PC-3 (cell line): ENCODE data around the gene LRP1B. TPM values are rescaled to one million over a fixed set of nuclear protein-coding genes. Genes with fewer than 3 reads are reported as not detected.
A peak's percentile ranks its signal among the peaks of the same experiment; 100 is the strongest.

Source experiments
- ATAC-seq: fragments of 200-7000 bp; cut with Tn5 transposase; 2 replicates; pipeline ENCODE4 v1.9.1; 2020; ENCODE audit warnings: mild to moderate bottlenecking, moderate library complexity
- BruUV-seq: library from RNA; stranded (reverse); fragments of 400-500 nt; replicated peaks from 2 replicates; lab custom pipeline; 2021; lab: Mats Ljungman, UMichigan
- CTCF ChIA-PET: fragments of 300-600 bp; sonication (Branson Sonifier 250); formaldehyde crosslinking; loops from one replicate; lab custom pipeline; 2022; ENCODE audit warnings: antibody characterized with exemption; lab: Charles Lee
- POLR2A ChIA-PET: fragments of 300-600 bp; sonication (Branson Sonifier 250); formaldehyde crosslinking; loops from one replicate; lab custom pipeline; 2022; ENCODE audit warnings: antibody characterized with exemption; ENCODE audit not compliant: unreplicated experiment; lab: Charles Lee
- DNase-seq: peaks from one replicate; pipeline ENCODE4 v3.0.0-alpha.2; 2015
- H2AFZ ChIP-seq: fragments of 300-600 bp; sonication (generic); 2 replicates; pipeline ENCODE4 v1.6.0; 2016; ENCODE audit warnings: antibody characterized with exemption, low read length
- H3F3A ChIP-seq: fragments of 300-600 bp; sonication (generic); one replicate; pipeline ENCODE4 v1.6.0; 2017; ENCODE audit warnings: antibody characterized with exemption, low read length, control low read depth, mild to moderate bottlenecking; ENCODE audit not compliant: unreplicated experiment
- H3K27ac ChIP-seq: fragments of 300-600 bp; sonication (generic); 2 replicates; pipeline ENCODE4 v1.5.1; 2016; ENCODE audit warnings: mild to moderate bottlenecking, low read length
- H3K27me3 ChIP-seq: fragments of 300-600 bp; sonication (generic); 2 replicates; pipeline ENCODE4 v1.6.1; 2016; ENCODE audit warnings: low read length, mixed read lengths
- H3K36me3 ChIP-seq: fragments of 300-600 bp; sonication (generic); 2 replicates; pipeline ENCODE4 v1.6.1; 2016; ENCODE audit warnings: low read depth, mixed run types, low read length, mixed read lengths
- H3K4me1 ChIP-seq: fragments of 300-600 bp; sonication (generic); 2 replicates; pipeline ENCODE4 v1.5.1; 2016; ENCODE audit warnings: low read length; ENCODE audit not compliant: insufficient read depth
- H3K4me2 ChIP-seq: fragments of 300-600 bp; sonication (generic); 2 replicates; pipeline ENCODE4 v1.6.0; 2016; ENCODE audit warnings: low read length
- H3K4me3 ChIP-seq: fragments of 300-600 bp; sonication (generic); 2 replicates; pipeline ENCODE4 v1.5.1; 2016; ENCODE audit warnings: mild to moderate bottlenecking, low read length, mixed read lengths
- H3K79me2 ChIP-seq: fragments of 300-600 bp; sonication (generic); 2 replicates; pipeline ENCODE4 v1.6.1; 2017; ENCODE audit warnings: low read length, mixed read lengths
- H3K9ac ChIP-seq: fragments of 300-600 bp; sonication (generic); 2 replicates; pipeline ENCODE4 v1.6.0; 2016; ENCODE audit warnings: mild to moderate bottlenecking, low read length
- H3K9me2 ChIP-seq: fragments of 300-600 bp; sonication (generic); replicated peaks from 2 replicates; pipeline ENCODE4 v1.6.1; 2016; ENCODE audit warnings: mixed run types, low read length, mixed read lengths
- H3K9me3 ChIP-seq: fragments of 300-600 bp; sonication (generic); 2 replicates; pipeline ENCODE4 v1.6.1; 2016; ENCODE audit warnings: low read length, mixed read lengths
- H4K20me1 ChIP-seq: fragments of 300-600 bp; sonication (generic); 2 replicates; pipeline ENCODE4 v1.6.1; 2016; ENCODE audit warnings: low read length, mixed read lengths
- EZH2 ChIP-seq: fragments of 300-600 bp; sonication (generic); IDR thresholded peaks from one replicate; pipeline ENCODE4 v1.6.1; 2017; ENCODE audit warnings: antibody characterized with exemption, mild to moderate bottlenecking, low read length; ENCODE audit not compliant: unreplicated experiment
- EZH2phosphoT487 ChIP-seq: fragments of 300-600 bp; sonication (generic); IDR thresholded peaks from 2 replicates; pipeline ENCODE4 v1.6.1; 2018; ENCODE audit warnings: mild to moderate bottlenecking, antibody characterized with exemption, low read length, borderline replicate concordance
- intact Hi-C: fragments of 100-400 bp; cut with micrococcal nuclease; formaldehyde crosslinking; loops from 2 replicates; pipeline ENCODE4 v1.9.0; 2023
- total RNA-seq: library from RNA; depleted of rRNA; stranded (reverse); fragments of >200 nt; gene quantifications from 2 replicates; pipeline ENCODE4 v1.2.3, GENCODE V29; 2014
- TF ChIP-seq, protein P1 (sequence below): fragments of 300-600 bp; sonication (generic); conservative IDR thresholded peaks from 2 replicates; pipeline ENCODE4 v1.5.1; 2017; ENCODE audit warnings: antibody characterized with exemption, low read depth, mild to moderate bottlenecking, low read length

Gene LRP1B
- total RNA-seq, 1 experiment from 2014 or later: 0.04 TPM

DNA sequence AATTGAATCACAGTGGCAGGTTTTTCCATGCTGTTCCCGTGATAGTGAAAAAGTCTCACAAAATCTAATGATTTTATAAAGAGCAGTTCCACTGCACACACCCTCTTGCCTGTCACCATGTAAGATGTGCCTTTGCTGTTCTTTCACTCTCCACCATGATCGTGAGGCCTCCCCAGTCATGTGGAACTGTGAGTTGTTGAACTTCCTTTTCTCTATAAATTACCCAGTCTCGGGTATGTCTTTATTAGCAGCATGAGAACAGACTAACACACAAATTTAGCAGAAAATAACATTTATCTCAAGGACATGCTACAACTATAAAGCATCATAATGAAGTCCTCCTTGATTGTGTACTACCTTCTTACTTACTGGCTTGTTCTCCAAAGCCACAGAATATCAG, 1526.0 kb downstream of the LRP1B start:
- DNase-seq: no peak
- H3K9me2 ChIP-seq: no peaks in the 10 kb centered on the region
- peak overlapping the region; percentile 49; the same call in 1 of the 2 replicates for H3K4me2 ChIP-seq
- no peaks in the 10 kb centered on the region for H3F3A ChIP-seq
- no peak overlapping the region for H3K4me3 ChIP-seq
- no peaks in the 10 kb centered on the region for H3K79me2 ChIP-seq
- intact Hi-C loops: no loop called here
- TF ChIP-seq EZH2 (no peak), EZH2phosphoT487 (no peak)
- TF ChIP-seq, protein P1, sequence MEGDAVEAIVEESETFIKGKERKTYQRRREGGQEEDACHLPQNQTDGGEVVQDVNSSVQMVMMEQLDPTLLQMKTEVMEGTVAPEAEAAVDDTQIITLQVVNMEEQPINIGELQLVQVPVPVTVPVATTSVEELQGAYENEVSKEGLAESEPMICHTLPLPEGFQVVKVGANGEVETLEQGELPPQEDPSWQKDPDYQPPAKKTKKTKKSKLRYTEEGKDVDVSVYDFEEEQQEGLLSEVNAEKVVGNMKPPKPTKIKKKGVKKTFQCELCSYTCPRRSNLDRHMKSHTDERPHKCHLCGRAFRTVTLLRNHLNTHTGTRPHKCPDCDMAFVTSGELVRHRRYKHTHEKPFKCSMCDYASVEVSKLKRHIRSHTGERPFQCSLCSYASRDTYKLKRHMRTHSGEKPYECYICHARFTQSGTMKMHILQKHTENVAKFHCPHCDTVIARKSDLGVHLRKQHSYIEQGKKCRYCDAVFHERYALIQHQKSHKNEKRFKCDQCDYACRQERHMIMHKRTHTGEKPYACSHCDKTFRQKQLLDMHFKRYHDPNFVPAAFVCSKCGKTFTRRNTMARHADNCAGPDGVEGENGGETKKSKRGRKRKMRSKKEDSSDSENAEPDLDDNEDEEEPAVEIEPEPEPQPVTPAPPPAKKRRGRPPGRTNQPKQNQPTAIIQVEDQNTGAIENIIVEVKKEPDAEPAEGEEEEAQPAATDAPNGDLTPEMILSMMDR: no peak
- H3K9me3 ChIP-seq: no peaks in the 10 kb centered on the region
- BruUV-seq: no TSS peak
- peak overlapping the region; percentile 56 for H2AFZ ChIP-seq
- no peak overlapping the region; the same call in 1 of the 2 replicates for H3K9ac ChIP-seq
- ChIA-PET POLR2A (no interaction called here), CTCF (no interaction called here)
- H3K4me1 ChIP-seq: peaks cover 30% of the 10 kb centered on the region
- H3K27me3 ChIP-seq: no peaks in the 10 kb centered on the region
- no peaks in the 10 kb centered on the region for H4K20me1 ChIP-seq
- no peaks in the 10 kb centered on the region for H3K36me3 ChIP-seq
- ATAC-seq: no peak; the same call in 1 of the 2 replicates
- H3K27ac ChIP-seq: peak overlapping the region; percentile 66

DNA sequence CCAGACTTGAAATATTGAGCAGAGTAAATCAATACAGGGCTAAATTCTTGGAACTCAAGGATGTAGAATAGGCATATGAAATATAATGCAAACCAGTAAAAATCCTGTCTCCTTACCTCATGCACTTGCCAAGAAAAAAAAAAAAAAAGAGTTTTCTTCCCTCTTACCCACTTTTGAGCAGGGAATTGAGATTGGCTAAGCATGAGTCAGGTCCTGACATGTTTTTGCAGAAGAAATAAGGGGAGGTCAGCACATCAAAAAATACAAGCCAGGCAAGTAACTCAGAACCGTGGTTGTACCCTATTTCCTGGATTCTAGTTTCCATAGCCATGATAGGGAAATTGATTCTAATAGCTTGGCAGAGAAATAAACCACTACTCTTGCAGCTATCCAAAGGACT, 1526.7 kb downstream of the LRP1B start:
- Histone ChIP-seq H4K20me1 (no peaks in the 10 kb centered on the region), H3K4me1 (peaks cover 30% of the 10 kb centered on the region), H2AFZ (peak overlapping the region; percentile 56; the same call in 1 of the 2 replicates), H3K9me3 (no peaks in the 10 kb centered on the region), H3K4me2 (peak overlapping the region; percentile 49), H3K79me2 (no peaks in the 10 kb centered on the region), H3K36me3 (no peaks in the 10 kb centered on the region), H3K9ac (no peak overlapping the region), H3K9me2 (no peaks in the 10 kb centered on the region), H3F3A (no peaks in the 10 kb centered on the region), H3K4me3 (no peak overlapping the region), H3K27me3 (no peaks in the 10 kb centered on the region), H3K27ac (peak overlapping the region; percentile 66)
- BruUV-seq: no TSS peak
- TF ChIP-seq, protein P1: no peak
- no peak for TF ChIP-seq EZH2phosphoT487
- no peak for TF ChIP-seq EZH2
- intact Hi-C loops: no loop called here
- DNase-seq (peak; percentile 67), ATAC-seq (peak; percentile 72)
- ChIA-PET POLR2A (no interaction called here), CTCF (no interaction called here)

DNA sequence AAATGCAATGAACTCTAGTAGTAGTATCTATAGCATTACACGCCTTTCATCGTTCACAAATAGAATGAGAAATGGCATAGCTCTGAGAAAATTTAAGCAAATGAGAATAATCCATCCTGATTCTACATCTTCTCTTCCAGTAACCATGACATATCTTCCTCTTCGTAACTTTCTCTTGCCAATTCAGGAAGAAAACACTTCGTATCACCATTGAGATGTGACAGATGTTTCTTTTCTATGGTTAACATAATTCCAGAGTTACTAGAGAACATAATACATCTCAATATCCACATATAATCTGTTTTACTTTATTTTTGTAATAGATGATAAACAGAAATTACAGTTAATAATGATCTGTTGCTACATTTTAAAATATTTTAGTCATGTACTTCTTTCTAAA, 1527.4 kb downstream of the LRP1B start:
- no peak for ATAC-seq
- intact Hi-C loops: no loop called here
- TF ChIP-seq, protein P1: no peak
- no peak for TF ChIP-seq EZH2phosphoT487
- no peak for TF ChIP-seq EZH2
- Histone ChIP-seq H3K4me1 (peaks cover 30% of the 10 kb centered on the region), H2AFZ (no peak overlapping the region), H3K4me2 (no peak overlapping the region), H3K27me3 (no peaks in the 10 kb centered on the region), H4K20me1 (no peaks in the 10 kb centered on the region), H3K9me2 (no peaks in the 10 kb centered on the region), H3K36me3 (no peaks in the 10 kb centered on the region), H3F3A (no peaks in the 10 kb centered on the region), H3K27ac (peak overlapping the region; percentile 66; the same call in 1 of the 2 replicates), H3K9ac (no peak overlapping the region), H3K4me3 (no peak overlapping the region), H3K9me3 (no peaks in the 10 kb centered on the region), H3K79me2 (no peaks in the 10 kb centered on the region)
- BruUV-seq: no TSS peak
- no peak for DNase-seq
- CTCF ChIA-PET: no interaction called here
- POLR2A ChIA-PET: no interaction called here
